Astrocyte of the cerebellum (primary cell): ENCODE data around the gene SPSB1.

ENCODE experiments used
- DNase-seq: peaks from one replicate; pipeline ENCODE4 v3.0.0-alpha.2; 2011; ENCODE audit warnings: low read depth
- H3K4me3 ChIP-seq: 2 replicates; pipeline ENCODE4 v1.5.1; 2011; ENCODE audit warnings: mild to moderate bottlenecking, low read depth, low read length, moderate library complexity
- in situ Hi-C: cut with HindIII; loops from 2 replicates; pipeline ENCODE4 v1.10.0; 2017; ENCODE audit warnings: low sequenced_read_pairs
- TF ChIP-seq, protein P1 (sequence below): IDR thresholded peaks from 2 replicates; pipeline ENCODE4 v1.5.1; 2012; ENCODE audit warnings: low read length, low read depth, moderate library complexity, mild to moderate bottlenecking; ENCODE audit errors: missing control alignments

Gene SPSB1

GRCh38 chr1:9326596-9326995 lies 33.9 kb downstream of the SPSB1 start:
- TF ChIP-seq, protein P1, sequence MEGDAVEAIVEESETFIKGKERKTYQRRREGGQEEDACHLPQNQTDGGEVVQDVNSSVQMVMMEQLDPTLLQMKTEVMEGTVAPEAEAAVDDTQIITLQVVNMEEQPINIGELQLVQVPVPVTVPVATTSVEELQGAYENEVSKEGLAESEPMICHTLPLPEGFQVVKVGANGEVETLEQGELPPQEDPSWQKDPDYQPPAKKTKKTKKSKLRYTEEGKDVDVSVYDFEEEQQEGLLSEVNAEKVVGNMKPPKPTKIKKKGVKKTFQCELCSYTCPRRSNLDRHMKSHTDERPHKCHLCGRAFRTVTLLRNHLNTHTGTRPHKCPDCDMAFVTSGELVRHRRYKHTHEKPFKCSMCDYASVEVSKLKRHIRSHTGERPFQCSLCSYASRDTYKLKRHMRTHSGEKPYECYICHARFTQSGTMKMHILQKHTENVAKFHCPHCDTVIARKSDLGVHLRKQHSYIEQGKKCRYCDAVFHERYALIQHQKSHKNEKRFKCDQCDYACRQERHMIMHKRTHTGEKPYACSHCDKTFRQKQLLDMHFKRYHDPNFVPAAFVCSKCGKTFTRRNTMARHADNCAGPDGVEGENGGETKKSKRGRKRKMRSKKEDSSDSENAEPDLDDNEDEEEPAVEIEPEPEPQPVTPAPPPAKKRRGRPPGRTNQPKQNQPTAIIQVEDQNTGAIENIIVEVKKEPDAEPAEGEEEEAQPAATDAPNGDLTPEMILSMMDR = no peak
- DNase-seq = peak; percentile 38
- in situ Hi-C loops = loop anchor here (5.0 kb wide), 1 partner anchor 59 kb away; no protein-coding TSS in a partner anchor
- H3K4me3 ChIP-seq = no peak overlapping the region

- H3K4me3 ChIP-seq = no peak overlapping the region
- no peak for DNase-seq
- in situ Hi-C loops = loop anchor here (5.0 kb wide), 1 partner anchor 61 kb away; no protein-coding TSS in a partner anchor
- TF ChIP-seq, protein P1 = no peak
Observed at GRCh38 chr1:9328201-9328600, 35.5 kb downstream of the SPSB1 start.

GRCh38 chr1:9328715-9329114 lies 36.0 kb downstream of the SPSB1 start:
- no peak overlapping the region for H3K4me3 ChIP-seq
- no peak for DNase-seq
- TF ChIP-seq, protein P1 = no peak
- in situ Hi-C loops = loop anchor here (5.0 kb wide), 1 partner anchor 61 kb away; no protein-coding TSS in a partner anchor

GRCh38 chr1:9331016-9331415 lies 38.3 kb downstream of the SPSB1 start:
- H3K4me3 ChIP-seq = no peak overlapping the region
- TF ChIP-seq, protein P1 = no peak
- in situ Hi-C loops = no loop called here
- DNase-seq = no peak

GRCh38 chr1:9331558-9332346 lies 39.1 kb downstream of the SPSB1 start:
- TF ChIP-seq, protein P1 = no peak
- no peak overlapping the region for H3K4me3 ChIP-seq
- no peak for DNase-seq
- in situ Hi-C loops = no loop called here

DNA sequence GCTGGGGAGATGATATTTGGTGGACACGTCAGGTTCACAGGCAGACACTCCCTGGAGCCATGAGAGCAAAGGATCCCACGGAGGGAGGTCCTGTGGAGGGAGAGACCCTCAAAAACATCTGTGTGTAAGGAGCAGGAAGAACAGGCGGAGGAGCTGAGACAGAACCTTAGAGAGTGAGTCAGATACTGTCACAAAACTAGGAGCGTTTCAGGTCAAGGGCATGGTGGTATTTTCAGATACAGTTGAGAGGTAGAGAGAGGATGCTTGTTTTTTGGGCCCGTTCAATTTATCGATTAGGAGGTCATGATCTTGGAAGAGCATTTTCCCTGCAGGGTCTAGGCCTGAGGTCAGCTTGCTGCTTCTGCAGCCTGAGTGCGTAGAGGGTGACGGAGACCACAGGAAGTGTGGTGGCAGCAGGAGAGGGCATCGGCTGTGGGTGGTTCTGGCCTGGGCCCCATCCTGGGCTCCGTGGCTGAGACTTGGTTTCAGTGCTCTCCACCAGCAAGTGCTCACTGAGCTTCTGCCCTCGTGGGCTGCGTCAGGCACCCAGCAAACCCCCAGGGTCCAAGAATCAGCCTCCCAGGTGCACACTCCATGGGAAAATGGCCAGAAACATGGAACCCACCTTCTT lies 39.9 kb downstream of the SPSB1 start:
- no peak overlapping the region for H3K4me3 ChIP-seq
- no peak for DNase-seq
- in situ Hi-C loops = no loop called here
- TF ChIP-seq, protein P1 = no peak
